ENCODE measurements around the gene SHROOM3.

SHROOM3 gene

DNA sequence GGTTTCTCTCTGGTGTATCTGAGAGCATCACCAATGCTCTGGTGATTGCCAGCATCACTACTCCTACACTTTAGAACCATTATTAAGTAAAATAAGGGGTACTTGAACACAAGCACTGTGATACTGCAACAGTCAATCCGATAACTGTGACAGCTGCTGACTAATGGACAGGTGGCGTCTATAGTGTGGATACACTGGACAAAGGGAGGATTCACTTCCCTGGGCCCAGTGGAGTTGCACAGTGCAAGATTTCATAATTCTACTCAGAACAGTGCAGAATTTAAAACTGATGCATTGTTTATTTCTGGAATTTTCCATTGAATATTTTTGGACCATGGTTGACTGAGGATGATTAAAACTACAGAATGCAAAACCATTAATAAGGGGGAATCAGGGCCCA, 97.8 kb downstream of the SHROOM3 start:
- TF ChIP-seq, protein P1, sequence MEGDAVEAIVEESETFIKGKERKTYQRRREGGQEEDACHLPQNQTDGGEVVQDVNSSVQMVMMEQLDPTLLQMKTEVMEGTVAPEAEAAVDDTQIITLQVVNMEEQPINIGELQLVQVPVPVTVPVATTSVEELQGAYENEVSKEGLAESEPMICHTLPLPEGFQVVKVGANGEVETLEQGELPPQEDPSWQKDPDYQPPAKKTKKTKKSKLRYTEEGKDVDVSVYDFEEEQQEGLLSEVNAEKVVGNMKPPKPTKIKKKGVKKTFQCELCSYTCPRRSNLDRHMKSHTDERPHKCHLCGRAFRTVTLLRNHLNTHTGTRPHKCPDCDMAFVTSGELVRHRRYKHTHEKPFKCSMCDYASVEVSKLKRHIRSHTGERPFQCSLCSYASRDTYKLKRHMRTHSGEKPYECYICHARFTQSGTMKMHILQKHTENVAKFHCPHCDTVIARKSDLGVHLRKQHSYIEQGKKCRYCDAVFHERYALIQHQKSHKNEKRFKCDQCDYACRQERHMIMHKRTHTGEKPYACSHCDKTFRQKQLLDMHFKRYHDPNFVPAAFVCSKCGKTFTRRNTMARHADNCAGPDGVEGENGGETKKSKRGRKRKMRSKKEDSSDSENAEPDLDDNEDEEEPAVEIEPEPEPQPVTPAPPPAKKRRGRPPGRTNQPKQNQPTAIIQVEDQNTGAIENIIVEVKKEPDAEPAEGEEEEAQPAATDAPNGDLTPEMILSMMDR (conservative IDR thresholded peaks at IDR 0.05; ENCODE audit: low read depth, low read length): no peak

DNA sequence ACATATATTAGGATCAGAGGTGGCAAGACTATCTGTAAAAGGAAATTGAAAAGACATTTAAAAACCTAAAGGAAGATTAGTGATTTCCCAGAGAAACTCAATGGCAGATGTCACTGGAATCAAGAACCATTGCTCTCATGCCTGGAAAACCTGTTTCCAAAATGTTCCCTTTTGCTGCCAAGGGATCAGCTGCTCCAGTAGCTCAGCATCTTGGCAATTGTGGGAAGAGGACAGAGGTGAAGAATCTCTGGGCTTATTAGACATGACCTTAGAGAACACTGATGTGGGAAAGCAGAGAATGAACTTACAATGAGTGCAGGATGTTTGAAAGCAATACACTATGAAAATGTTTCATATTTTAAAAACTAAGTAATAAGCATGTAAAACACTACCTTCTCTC, 98.3 kb downstream of the SHROOM3 start:
- DNase-seq (ENCODE audit: low read depth): no peak
- no peak overlapping the region for H3K4me3 ChIP-seq (ENCODE audit: low read depth, low read length)
- TF ChIP-seq, protein P1 (conservative IDR thresholded peaks at IDR 0.05; ENCODE audit: low read depth, low read length): no peak

More for the DNA sequence above, 97.8 kb downstream of the SHROOM3 start:
- H3K4me3 ChIP-seq (ENCODE audit: low read depth, low read length): no peak overlapping the region
- no peak for DNase-seq (ENCODE audit: low read depth)

DNA sequence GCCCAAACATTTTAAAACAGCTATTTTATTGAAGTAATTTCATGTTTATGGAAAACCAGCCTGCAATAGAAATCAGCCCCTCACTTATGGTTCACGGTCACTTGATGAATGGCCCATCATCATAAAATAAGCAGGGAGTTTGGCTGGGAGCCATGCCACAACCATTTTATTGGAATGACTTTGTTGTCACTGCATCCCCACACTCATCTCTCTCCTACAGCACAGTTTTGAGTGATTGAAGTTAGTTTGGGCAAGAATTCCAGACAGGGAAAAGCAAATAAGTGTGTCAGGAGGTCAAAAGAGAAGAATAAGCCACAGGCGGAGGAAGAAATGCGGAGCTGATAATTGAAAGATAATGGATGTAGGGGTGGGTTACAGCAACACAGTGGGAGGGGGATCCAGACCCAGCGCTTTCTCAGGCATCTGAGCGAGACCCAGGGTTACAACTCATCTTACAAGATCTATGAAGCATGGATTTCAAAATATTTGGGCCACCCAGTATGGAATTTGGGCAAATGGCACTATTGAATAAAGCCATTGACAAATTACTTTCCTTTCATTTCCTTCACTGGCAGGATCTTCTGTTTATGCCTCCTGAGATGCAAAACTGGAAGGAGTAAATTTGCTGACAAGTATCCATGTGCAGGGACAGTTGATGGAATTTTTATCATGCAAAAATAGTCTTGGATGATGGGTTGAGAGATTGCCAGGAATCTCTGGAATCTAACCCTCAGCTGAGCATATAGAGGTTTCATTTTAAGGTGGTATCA, 100.8 kb downstream of the SHROOM3 start:
- TF ChIP-seq, protein P1 (conservative IDR thresholded peaks at IDR 0.05; ENCODE audit: low read depth, low read length): no peak
- DNase-seq (ENCODE audit: low read depth): peak; percentile 29
- H3K4me3 ChIP-seq (ENCODE audit: low read depth, low read length): no peak overlapping the region

DNA sequence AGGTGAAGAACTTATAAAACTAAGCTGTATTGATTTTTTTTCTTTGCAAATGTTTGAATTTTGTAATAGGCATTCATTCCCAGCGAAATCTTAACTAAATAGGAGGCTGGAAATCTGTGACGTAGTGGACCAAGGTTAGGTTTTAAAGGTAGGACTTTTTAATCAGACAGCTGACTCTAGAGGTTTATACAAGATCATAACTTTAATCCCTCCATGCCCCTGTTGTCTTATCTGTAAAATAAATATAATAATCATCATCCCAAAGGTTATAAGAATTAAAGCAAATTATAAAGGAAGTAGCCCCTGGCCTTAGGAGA, 101.3 kb downstream of the SHROOM3 start:
- no peak for DNase-seq (ENCODE audit: low read depth)
- TF ChIP-seq, protein P1 (conservative IDR thresholded peaks at IDR 0.05; ENCODE audit: low read depth, low read length): no peak
- H3K4me3 ChIP-seq (ENCODE audit: low read depth, low read length): no peak overlapping the region

DNA sequence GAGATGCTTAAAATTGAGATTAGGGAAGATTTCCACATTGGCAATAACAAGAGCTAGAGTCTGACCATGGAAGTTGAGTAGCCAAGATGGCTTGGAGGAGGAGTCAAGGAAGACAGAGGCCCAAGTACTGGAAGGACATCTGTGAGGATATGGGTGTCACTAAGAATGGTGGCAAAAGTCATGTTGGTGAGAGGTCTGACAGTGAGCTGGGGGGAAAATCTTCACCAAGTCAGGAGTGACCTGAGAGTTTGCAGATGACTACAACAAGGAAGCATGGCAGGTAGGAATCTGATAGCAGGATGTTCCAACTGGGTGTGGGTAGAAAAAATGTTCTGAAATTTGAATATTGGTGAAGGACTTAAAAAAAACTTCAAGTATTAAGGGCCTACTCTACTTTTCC, 103.3 kb downstream of the SHROOM3 start:
- TF ChIP-seq, protein P1 (conservative IDR thresholded peaks at IDR 0.05; ENCODE audit: low read depth, low read length): no peak
- no peak for DNase-seq (ENCODE audit: low read depth)
- no peak overlapping the region for H3K4me3 ChIP-seq (ENCODE audit: low read depth, low read length)

DNA sequence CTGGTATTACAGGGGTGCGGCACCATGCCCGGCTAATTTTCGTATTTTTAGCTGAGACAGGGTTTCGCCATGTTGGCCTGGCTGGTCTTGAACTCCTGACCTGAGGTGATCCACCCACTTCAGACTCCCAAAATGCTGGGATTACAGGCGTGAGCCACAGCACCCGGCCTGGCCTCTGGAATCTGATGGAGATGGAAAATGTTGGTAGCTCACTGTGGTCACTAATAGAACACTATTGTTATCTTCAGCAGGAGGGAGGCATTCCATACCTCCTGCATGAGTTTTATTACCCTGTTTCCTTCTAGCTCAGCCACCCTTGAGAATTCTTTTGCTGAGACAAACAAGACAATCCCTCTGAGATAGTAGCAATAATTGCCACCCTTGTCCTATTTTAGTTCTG, 105.0 kb downstream of the SHROOM3 start:
- DNase-seq (ENCODE audit: low read depth): peak; percentile 36
- H3K4me3 ChIP-seq (ENCODE audit: low read depth, low read length): no peak overlapping the region
- TF ChIP-seq, protein P1 (conservative IDR thresholded peaks at IDR 0.05; ENCODE audit: low read depth, low read length): no peak

DNA sequence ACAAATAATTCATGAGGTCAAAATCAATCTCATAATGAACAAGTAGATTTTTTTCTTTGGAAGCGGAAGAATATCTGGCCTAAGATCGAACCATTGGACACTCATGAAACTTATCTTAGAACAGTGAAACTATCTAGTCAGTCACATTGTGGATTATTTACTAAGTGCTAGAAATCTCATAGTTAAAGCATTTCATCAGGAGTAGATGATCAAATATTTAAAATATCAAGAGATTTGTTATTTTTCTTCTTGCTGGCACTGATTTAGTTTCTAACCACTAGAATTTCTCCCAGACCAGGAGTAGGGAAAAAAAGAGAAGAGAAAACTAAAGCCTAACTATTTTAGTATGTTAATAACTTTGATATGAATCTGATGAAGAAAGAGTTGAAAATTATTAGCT, 105.5 kb downstream of the SHROOM3 start:
- TF ChIP-seq, protein P1 (conservative IDR thresholded peaks at IDR 0.05; ENCODE audit: low read depth, low read length): no peak

More for the DNA sequence above, 105.5 kb downstream of the SHROOM3 start:
- no peak overlapping the region for H3K4me3 ChIP-seq (ENCODE audit: low read depth, low read length)
- DNase-seq (ENCODE audit: low read depth): no peak
